Trophoblast cell (in vitro differentiated cells and primary cell): ENCODE results near the gene THAP5.
A peak's percentile ranks its signal among the peaks of the same experiment; 100 is the strongest.
"Not testable (repeated sequence)": the region's sequence is repeated elsewhere in the genome, so short reads cannot be mapped to it uniquely, and the experiment has no call there.

Experiments used
- DNase-seq, 2 donors: peaks; one replicate each; pipeline ENCODE4 v3.0.0-alpha.2; 2016
- H2AFZ ChIP-seq: 2 replicates; pipeline ENCODE4 v1.6.1; 2013; ENCODE audit warnings: low read length, moderate library complexity, mild to moderate bottlenecking; ENCODE audit not compliant: insufficient read depth, poor library complexity
- H2AK5ac ChIP-seq: 2 replicates; pipeline ENCODE4 v1.6.1; 2013; ENCODE audit warnings: mild to moderate bottlenecking, low read length
- H2BK120ac ChIP-seq: 2 replicates; pipeline ENCODE4 v1.6.1; 2013; ENCODE audit warnings: low read length, mild to moderate bottlenecking, moderate library complexity; ENCODE audit not compliant: insufficient read depth, poor library complexity
- H2BK12ac ChIP-seq: 2 replicates; pipeline ENCODE4 v1.6.1; 2013; ENCODE audit warnings: mild to moderate bottlenecking, low read length, moderate library complexity
- H2BK5ac ChIP-seq: 2 replicates; pipeline ENCODE4 v1.6.1; 2013; ENCODE audit warnings: low read length, low read depth, moderate library complexity, mild to moderate bottlenecking; ENCODE audit not compliant: poor library complexity
- H3K14ac ChIP-seq: 2 replicates; pipeline ENCODE4 v1.6.1; 2013; ENCODE audit warnings: mild to moderate bottlenecking, low read length
- H3K18ac ChIP-seq: 2 replicates; pipeline ENCODE4 v1.6.1; 2013; ENCODE audit warnings: mild to moderate bottlenecking, low read length
- H3K23ac ChIP-seq: 2 replicates; pipeline ENCODE4 v1.6.1; 2013; ENCODE audit warnings: low read length
- H3K27ac ChIP-seq: 2 replicates; pipeline ENCODE4 v1.5.1; 2013; ENCODE audit warnings: low read depth, mild to moderate bottlenecking, inconsistent platforms, low read length, moderate library complexity
- H3K27me3 ChIP-seq: 2 replicates; pipeline ENCODE4 v1.6.1; 2013; ENCODE audit warnings: inconsistent platforms, mild to moderate bottlenecking, low read length, moderate library complexity; ENCODE audit not compliant: insufficient read depth
- H3K36me3 ChIP-seq, 2 experiments: 1 replicate in 1 of 2; 2 replicates in 1 of 2; pipeline ENCODE4 v1.6.1; 2013; ENCODE audit warnings: low read length in 2 of 2, mild to moderate bottlenecking in 2 of 2, moderate library complexity in 1 of 2; ENCODE audit not compliant: insufficient read depth in 2 of 2, control insufficient read depth in 1 of 2
- H3K4ac ChIP-seq: 2 replicates; pipeline ENCODE4 v1.6.1; 2013; ENCODE audit warnings: low read depth, mild to moderate bottlenecking, low read length, moderate library complexity
- H3K4me1 ChIP-seq, 2 experiments: 1 replicate in 1 of 2; 2 replicates in 1 of 2; pipeline ENCODE4 v1.6.1; 2013; ENCODE audit warnings: low read length in 2 of 2, mild to moderate bottlenecking in 2 of 2, moderate library complexity in 1 of 2; ENCODE audit not compliant: insufficient read depth in 2 of 2, control insufficient read depth in 1 of 2
- H3K4me2 ChIP-seq: 2 replicates; pipeline ENCODE4 v1.6.1; 2013; ENCODE audit warnings: inconsistent platforms, mild to moderate bottlenecking, low read length, moderate library complexity
- H3K4me3 ChIP-seq: 2 replicates; pipeline ENCODE4 v1.5.1; 2013; ENCODE audit warnings: mild to moderate bottlenecking, low read depth, low read length, inconsistent platforms
- H3K79me1 ChIP-seq: one replicate; pipeline ENCODE4 v1.6.1; 2013; ENCODE audit warnings: low read length
- H3K79me2 ChIP-seq: 2 replicates; pipeline ENCODE4 v1.6.1; 2013; ENCODE audit warnings: low read length, mild to moderate bottlenecking; ENCODE audit not compliant: control insufficient read depth, insufficient read depth, poor library complexity
- H3K9ac ChIP-seq: 2 replicates; pipeline ENCODE4 v1.6.1; 2013; ENCODE audit warnings: mild to moderate bottlenecking, low read length
- H3K9me3 ChIP-seq: 2 replicates; pipeline ENCODE4 v1.6.1; 2013; ENCODE audit warnings: low read depth, mild to moderate bottlenecking, control low read depth, inconsistent platforms, low read length; ENCODE audit not compliant: insufficient read depth
- H4K12ac ChIP-seq: 2 replicates; pipeline ENCODE4 v1.6.1; 2013; ENCODE audit warnings: low read depth, mild to moderate bottlenecking, low read length, moderate library complexity
- H4K8ac ChIP-seq: 2 replicates; pipeline ENCODE4 v1.6.1; 2013; ENCODE audit warnings: low read depth, mild to moderate bottlenecking, low read length, moderate library complexity
- H4K91ac ChIP-seq: one replicate; pipeline ENCODE4 v1.6.1; 2013; ENCODE audit warnings: low read depth, mild to moderate bottlenecking, low read length, moderate library complexity
- WGBS: extraction: QIAGEN DNeasy Blood & Tissue Kit; methylation state at CpG from one replicate; pipeline ENCODE4 v1.1.7; 2013; ENCODE audit warnings: missing lambda C conversion rate; ENCODE audit not compliant: insufficient read length, insufficient coverage; ENCODE audit errors: extremely low coverage; 5-methylcytosine and 5-hydroxymethylcytosine counted together

Gene THAP5

DNA sequence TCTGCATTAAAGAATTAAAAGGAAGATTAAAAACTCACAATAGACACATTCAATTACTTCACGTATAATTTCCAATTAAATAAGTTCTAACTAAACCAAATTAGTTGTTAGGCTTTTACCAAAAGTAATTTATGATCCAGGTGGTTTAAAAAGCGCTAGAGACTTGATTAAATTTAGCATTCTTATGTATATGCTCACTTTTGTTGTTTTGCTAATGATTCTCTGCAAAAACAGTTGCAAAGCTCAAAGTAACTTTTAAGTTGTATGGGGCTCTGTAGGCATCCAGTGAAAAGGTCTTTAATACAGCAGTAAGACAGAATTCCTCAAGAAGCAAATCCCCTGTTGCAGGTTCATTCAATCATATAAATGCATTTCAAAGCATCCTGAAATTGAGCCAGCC lies 28.0 kb downstream of the THAP5 start:
- H3K4ac ChIP-seq = no peak overlapping the region
- no peak overlapping the region for H3K27ac ChIP-seq
- H3K9ac ChIP-seq = no peak overlapping the region
- no peaks in the 10 kb centered on the region for H3K79me2 ChIP-seq
- H3K4me2 ChIP-seq = no peak overlapping the region
- H3K9me3 ChIP-seq = no peaks in the 10 kb centered on the region
- H2BK120ac ChIP-seq = no peak overlapping the region
- H3K79me1 ChIP-seq = no peaks in the 10 kb centered on the region
- no peak overlapping the region for H3K23ac ChIP-seq
- no peaks in the 10 kb centered on the region for H3K27me3 ChIP-seq
- no peak overlapping the region for H4K8ac ChIP-seq
- H2BK5ac ChIP-seq = no peak overlapping the region
- no peak overlapping the region for H4K91ac ChIP-seq
- WGBS = no CpG with 5 or more reads among the region's 2 CpGs
- H3K14ac ChIP-seq = no peak overlapping the region
- no peak for DNase-seq
- no peak overlapping the region for H3K18ac ChIP-seq
- H2AFZ ChIP-seq = no peak overlapping the region
- H3K4me3 ChIP-seq = no peak overlapping the region
- no peak overlapping the region for H4K12ac ChIP-seq
- H2BK12ac ChIP-seq = no peak overlapping the region
- no peaks in the 10 kb centered on the region for H3K36me3 ChIP-seq
- H2AK5ac ChIP-seq = no peak overlapping the region
- no peaks in the 10 kb centered on the region for H3K4me1 ChIP-seq

DNA sequence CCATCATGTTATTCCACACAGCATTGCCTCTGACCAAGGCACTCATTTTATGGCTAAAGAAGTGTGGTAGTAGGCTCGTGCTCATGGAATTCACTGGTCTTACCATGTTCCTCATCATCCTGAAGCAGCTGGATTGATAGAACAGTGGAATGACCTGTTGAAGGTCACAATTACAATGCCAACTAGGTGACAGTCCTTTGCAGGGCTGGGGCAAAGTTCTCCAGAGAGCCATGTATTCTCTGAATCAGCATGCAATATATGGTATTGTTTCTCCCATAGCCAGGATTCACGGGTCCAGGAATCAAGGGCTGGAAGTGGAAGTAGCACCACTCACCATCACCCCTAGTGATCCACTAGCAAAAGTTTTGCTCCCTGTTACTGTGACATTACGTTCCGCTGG lies 30.8 kb downstream of the THAP5 start:
- WGBS = no CpG with 5 or more reads among the region's 4 CpGs

DNA sequence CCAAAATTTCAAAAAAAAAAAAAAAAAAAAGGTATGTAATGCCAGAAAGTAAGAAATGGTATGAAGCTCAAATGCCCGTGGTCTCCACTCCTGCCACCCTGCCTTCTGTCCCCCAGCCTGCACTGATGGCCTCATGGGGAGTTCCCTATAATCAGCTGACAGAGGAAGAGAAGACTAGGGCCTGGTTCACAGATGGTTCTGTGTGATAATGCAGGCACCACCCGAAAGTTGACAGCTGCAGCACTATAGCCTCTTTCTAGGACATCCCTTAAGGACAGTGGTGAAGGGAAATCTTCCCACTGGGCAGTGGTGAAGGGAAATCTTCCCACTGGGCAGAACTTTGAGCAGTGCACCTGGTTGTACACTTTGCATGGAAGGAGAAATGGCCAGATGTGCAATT lies 31.3 kb downstream of the THAP5 start:
- not testable (repeated sequence) for H3K79me2 ChIP-seq, H3K4me3 ChIP-seq, H3K9me3 ChIP-seq, H3K4ac ChIP-seq, DNase-seq, H3K14ac ChIP-seq, H4K91ac ChIP-seq, H2AFZ ChIP-seq, H3K9ac ChIP-seq, H2AK5ac ChIP-seq, H2BK12ac ChIP-seq, H3K27ac ChIP-seq, H4K12ac ChIP-seq, H2BK5ac ChIP-seq, H3K4me2 ChIP-seq, H3K36me3 ChIP-seq, H3K27me3 ChIP-seq, H3K79me1 ChIP-seq, H3K4me1 ChIP-seq, H3K23ac ChIP-seq, H2BK120ac ChIP-seq, H3K18ac ChIP-seq, H4K8ac ChIP-seq
- no CpG with 5 or more reads among the region's 2 CpGs for WGBS

More for the DNA sequence above, 30.8 kb downstream of the THAP5 start:
- not testable (repeated sequence) for H3K9ac ChIP-seq, H2BK12ac ChIP-seq, H4K8ac ChIP-seq, H3K79me2 ChIP-seq, H4K12ac ChIP-seq, H3K79me1 ChIP-seq, H2AK5ac ChIP-seq, H3K4me3 ChIP-seq, H3K4ac ChIP-seq, DNase-seq, H3K23ac ChIP-seq, H2BK5ac ChIP-seq, H3K9me3 ChIP-seq, H3K27ac ChIP-seq, H2AFZ ChIP-seq, H3K4me1 ChIP-seq, H2BK120ac ChIP-seq, H3K36me3 ChIP-seq, H3K27me3 ChIP-seq, H3K18ac ChIP-seq, H3K14ac ChIP-seq, H3K4me2 ChIP-seq, H4K91ac ChIP-seq

DNA sequence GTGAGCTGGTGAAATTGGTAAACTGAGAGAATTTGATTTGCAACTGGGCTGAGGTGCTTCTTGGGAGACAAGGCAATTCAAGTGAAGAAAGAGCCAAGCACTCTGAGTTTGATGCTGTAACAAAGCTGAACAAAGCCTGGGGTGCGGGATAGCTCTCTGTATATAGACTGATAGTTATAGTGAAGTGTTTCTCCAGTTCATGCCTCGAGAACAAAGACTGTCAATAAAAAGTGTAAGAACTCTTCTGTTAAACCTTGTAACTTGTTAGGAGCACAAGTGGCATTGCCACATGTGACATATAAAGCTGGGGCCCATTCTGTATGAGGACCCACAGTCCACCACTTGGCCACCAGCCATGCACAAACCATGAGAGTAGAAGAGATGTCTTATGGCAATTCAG lies 32.3 kb downstream of the THAP5 start:
- H3K18ac ChIP-seq = no peak overlapping the region
- H3K4me1 ChIP-seq = no peaks in the 10 kb centered on the region
- H3K23ac ChIP-seq = no peak overlapping the region
- no peaks in the 10 kb centered on the region for H3K27me3 ChIP-seq
- H3K9ac ChIP-seq = peak overlapping the region; percentile 53
- H4K91ac ChIP-seq = no peak overlapping the region
- no peak overlapping the region for H2AK5ac ChIP-seq
- WGBS = no CpG with 5 or more reads among the region's 2 CpGs
- no peak overlapping the region for H2BK12ac ChIP-seq
- no peak for DNase-seq
- H4K12ac ChIP-seq = no peak overlapping the region
- no peak overlapping the region for H4K8ac ChIP-seq
- no peak overlapping the region for H2BK120ac ChIP-seq
- no peaks in the 10 kb centered on the region for H3K36me3 ChIP-seq
- H3K4me3 ChIP-seq = no peak overlapping the region
- no peak overlapping the region for H2AFZ ChIP-seq
- no peaks in the 10 kb centered on the region for H3K79me1 ChIP-seq
- H3K79me2 ChIP-seq = no peaks in the 10 kb centered on the region
- H3K4me2 ChIP-seq = no peak overlapping the region
- no peaks in the 10 kb centered on the region for H3K9me3 ChIP-seq
- H2BK5ac ChIP-seq = no peak overlapping the region
- H3K14ac ChIP-seq = no peak overlapping the region
- H3K27ac ChIP-seq = no peak overlapping the region
- no peak overlapping the region for H3K4ac ChIP-seq
